ENCODE data around the gene CDH2. TPM values are rescaled to one million over a fixed set of nuclear protein-coding genes. Genes with fewer than 3 reads are reported as not detected.

The CDH2 gene
- total and polyA plus RNA-seq, 3 experiments from 2014 or later, result 0.23 TPM; not detected in 2

- no peaks in the 10 kb centered on the region for H3K36me3 ChIP-seq (ENCODE audit: insufficient read depth, low read length)
- H3K36me3 Mint-ChIP-seq, result no peaks in the 10 kb centered on the region
- H3K4me1 ChIP-seq (ENCODE audit: insufficient read depth, low read length), result no peaks in the 10 kb centered on the region
- H3K27ac Mint-ChIP-seq, result no peak overlapping the region
- H3K4me1 Mint-ChIP-seq, result no peaks in the 10 kb centered on the region
- no peak for DNase-seq
- ChIA-PET POLR2A (no interaction called here), CTCF (no interaction called here)
- no peaks in the 10 kb centered on the region for H3K27me3 ChIP-seq (ENCODE audit: insufficient read depth, low read length, poor library complexity, severe bottlenecking)
- H3K4me3 ChIP-seq (ENCODE audit: low read length), result no peak overlapping the region
- H3K9me3 ChIP-seq (ENCODE audit: low read length), result no peaks in the 10 kb centered on the region
- no peak overlapping the region for H3K4me3 Mint-ChIP-seq
- no peaks in the 10 kb centered on the region for H3K27me3 Mint-ChIP-seq
- H3K9me3 Mint-ChIP-seq, result peaks cover 2 to 20% (median 4%) of the 10 kb centered on the region in 5 donors
- H3K27ac ChIP-seq (ENCODE audit: low read depth, low read length), result no peak overlapping the region
Measured at GRCh38 chr18:28150925-28151324, 26.0 kb downstream of the CDH2 start.

- H3K9me3 Mint-ChIP-seq, result peaks cover 2 to 20% (median 4%) of the 10 kb centered on the region in 5 donors
- peak overlapping the region in 1 of 8 donors; percentile 47 for H3K27ac Mint-ChIP-seq
- H3K4me3 Mint-ChIP-seq, result no peak overlapping the region
- Histone ChIP-seq H3K36me3 (ENCODE audit: insufficient read depth, low read length) (no peaks in the 10 kb centered on the region), H3K4me3 (ENCODE audit: low read length) (no peak overlapping the region), H3K27ac (ENCODE audit: low read depth, low read length) (no peak overlapping the region), H3K9me3 (ENCODE audit: low read length) (no peaks in the 10 kb centered on the region), H3K27me3 (ENCODE audit: insufficient read depth, low read length, poor library complexity, severe bottlenecking) (no peaks in the 10 kb centered on the region), H3K4me1 (ENCODE audit: insufficient read depth, low read length) (no peaks in the 10 kb centered on the region)
- H3K4me1 Mint-ChIP-seq, result no peaks in the 10 kb centered on the region
- no peaks in the 10 kb centered on the region for H3K36me3 Mint-ChIP-seq
- no peak for DNase-seq
- POLR2A ChIA-PET, result no interaction called here
- no peaks in the 10 kb centered on the region for H3K27me3 Mint-ChIP-seq
- CTCF ChIA-PET, result no interaction called here
Measured at GRCh38 chr18:28149810-28150420, 27.0 kb downstream of the CDH2 start.

GRCh38 chr18:28147674-28148171 is 29.2 kb downstream of the CDH2 start:
- ChIA-PET CTCF (no interaction called here), POLR2A (no interaction called here)
- Mint-ChIP-seq H3K36me3 (no peaks in the 10 kb centered on the region), H3K9me3 (peaks cover 0 to 19% (median 2%) of the 10 kb centered on the region in 5 donors), H3K4me3 (no peak overlapping the region), H3K27me3 (no peaks in the 10 kb centered on the region), H3K27ac (no peak overlapping the region), H3K4me1 (no peaks in the 10 kb centered on the region)
- Histone ChIP-seq H3K36me3 (ENCODE audit: insufficient read depth, low read length) (no peaks in the 10 kb centered on the region), H3K27me3 (ENCODE audit: insufficient read depth, low read length, poor library complexity, severe bottlenecking) (no peaks in the 10 kb centered on the region), H3K9me3 (ENCODE audit: low read length) (no peaks in the 10 kb centered on the region), H3K27ac (ENCODE audit: low read depth, low read length) (no peak overlapping the region), H3K4me1 (ENCODE audit: insufficient read depth, low read length) (no peaks in the 10 kb centered on the region), H3K4me3 (ENCODE audit: low read length) (no peak overlapping the region)
- no peak for DNase-seq

- Mint-ChIP-seq H3K4me3 (no peak overlapping the region), H3K27me3 (no peaks in the 10 kb centered on the region), H3K9me3 (peaks cover 2 to 15% (median 9%) of the 10 kb centered on the region in 5 donors), H3K36me3 (no peaks in the 10 kb centered on the region), H3K27ac (no peak overlapping the region), H3K4me1 (no peaks in the 10 kb centered on the region)
- Histone ChIP-seq H3K4me1 (ENCODE audit: insufficient read depth, low read length) (no peaks in the 10 kb centered on the region), H3K4me3 (ENCODE audit: low read length) (no peak overlapping the region), H3K27me3 (ENCODE audit: insufficient read depth, low read length, poor library complexity, severe bottlenecking) (no peaks in the 10 kb centered on the region), H3K36me3 (ENCODE audit: insufficient read depth, low read length) (no peaks in the 10 kb centered on the region), H3K9me3 (ENCODE audit: low read length) (no peaks in the 10 kb centered on the region), H3K27ac (ENCODE audit: low read depth, low read length) (no peak overlapping the region)
- no peak for DNase-seq
- ChIA-PET POLR2A (no interaction called here), CTCF (no interaction called here)
Measured at GRCh38 chr18:28143725-28144124, 33.2 kb downstream of the CDH2 start.

- Mint-ChIP-seq H3K36me3 (no peaks in the 10 kb centered on the region), H3K9me3 (peaks cover 2 to 26% (median 14%) of the 10 kb centered on the region in 5 donors), H3K4me1 (no peaks in the 10 kb centered on the region), H3K27me3 (no peaks in the 10 kb centered on the region), H3K4me3 (no peak overlapping the region), H3K27ac (no peak overlapping the region)
- H3K4me3 ChIP-seq (ENCODE audit: low read length), result no peak overlapping the region
- POLR2A ChIA-PET, result no interaction called here
- no peak overlapping the region for H3K27ac ChIP-seq (ENCODE audit: low read depth, low read length)
- H3K4me1 ChIP-seq (ENCODE audit: insufficient read depth, low read length), result no peaks in the 10 kb centered on the region
- no peaks in the 10 kb centered on the region for H3K36me3 ChIP-seq (ENCODE audit: insufficient read depth, low read length)
- DNase-seq, result no peak
- CTCF ChIA-PET, result no interaction called here
- no peaks in the 10 kb centered on the region for H3K27me3 ChIP-seq (ENCODE audit: insufficient read depth, low read length, poor library complexity, severe bottlenecking)
- no peaks in the 10 kb centered on the region for H3K9me3 ChIP-seq (ENCODE audit: low read length)
Measured at GRCh38 chr18:28138816-28139215, 38.1 kb downstream of the CDH2 start.

GRCh38 chr18:28136071-28136470 is 40.9 kb downstream of the CDH2 start:
- POLR2A ChIA-PET, result no interaction called here
- Mint-ChIP-seq H3K27ac (no peak overlapping the region), H3K36me3 (no peaks in the 10 kb centered on the region), H3K9me3 (peaks cover 4 to 36% (median 13%) of the 10 kb centered on the region in 5 donors), H3K4me1 (no peaks in the 10 kb centered on the region), H3K27me3 (no peaks in the 10 kb centered on the region), H3K4me3 (no peak overlapping the region)
- DNase-seq, result no peak
- Histone ChIP-seq H3K4me3 (ENCODE audit: low read length) (no peak overlapping the region), H3K9me3 (ENCODE audit: low read length) (no peaks in the 10 kb centered on the region), H3K27ac (ENCODE audit: low read depth, low read length) (no peak overlapping the region), H3K4me1 (ENCODE audit: insufficient read depth, low read length) (no peaks in the 10 kb centered on the region), H3K27me3 (ENCODE audit: insufficient read depth, low read length, poor library complexity, severe bottlenecking) (no peaks in the 10 kb centered on the region), H3K36me3 (ENCODE audit: insufficient read depth, low read length) (no peaks in the 10 kb centered on the region)
- CTCF ChIA-PET, result no interaction called here

- Mint-ChIP-seq H3K36me3 (no peaks in the 10 kb centered on the region), H3K27me3 (no peaks in the 10 kb centered on the region), H3K4me3 (no peak overlapping the region), H3K9me3 (peaks cover 4 to 35% (median 13%) of the 10 kb centered on the region in 5 donors), H3K27ac (no peak overlapping the region), H3K4me1 (no peaks in the 10 kb centered on the region)
- Histone ChIP-seq H3K27ac (ENCODE audit: low read depth, low read length) (no peak overlapping the region), H3K4me3 (ENCODE audit: low read length) (no peak overlapping the region), H3K36me3 (ENCODE audit: insufficient read depth, low read length) (no peaks in the 10 kb centered on the region), H3K27me3 (ENCODE audit: insufficient read depth, low read length, poor library complexity, severe bottlenecking) (no peaks in the 10 kb centered on the region), H3K9me3 (ENCODE audit: low read length) (no peaks in the 10 kb centered on the region), H3K4me1 (ENCODE audit: insufficient read depth, low read length) (no peaks in the 10 kb centered on the region)
- DNase-seq, result no peak
- POLR2A ChIA-PET, result no interaction called here
- CTCF ChIA-PET, result no interaction called here
Measured at GRCh38 chr18:28134774-28135173, 42.2 kb downstream of the CDH2 start.

GRCh38 chr18:28132084-28132483 is 44.8 kb downstream of the CDH2 start:
- no peak overlapping the region for H3K27ac Mint-ChIP-seq
- Histone ChIP-seq H3K27me3 (ENCODE audit: insufficient read depth, low read length, poor library complexity, severe bottlenecking) (no peaks in the 10 kb centered on the region), H3K4me3 (ENCODE audit: low read length) (no peak overlapping the region), H3K9me3 (ENCODE audit: low read length) (no peaks in the 10 kb centered on the region), H3K27ac (ENCODE audit: low read depth, low read length) (no peak overlapping the region), H3K4me1 (ENCODE audit: insufficient read depth, low read length) (no peaks in the 10 kb centered on the region), H3K36me3 (ENCODE audit: insufficient read depth, low read length) (no peaks in the 10 kb centered on the region)
- ChIA-PET POLR2A (no interaction called here), CTCF (no interaction called here)
- H3K4me1 Mint-ChIP-seq, result no peaks in the 10 kb centered on the region
- H3K9me3 Mint-ChIP-seq, result peaks cover 4 to 26% (median 9%) of the 10 kb centered on the region in 5 donors
- no peaks in the 10 kb centered on the region for H3K36me3 Mint-ChIP-seq
- no peak for DNase-seq
- no peak overlapping the region for H3K4me3 Mint-ChIP-seq
- no peaks in the 10 kb centered on the region for H3K27me3 Mint-ChIP-seq

- H3K36me3 Mint-ChIP-seq, result no peaks in the 10 kb centered on the region
- peaks cover 4 to 22% (median 9%) of the 10 kb centered on the region in 5 donors for H3K9me3 Mint-ChIP-seq
- CTCF ChIA-PET, result no interaction called here
- no peak for DNase-seq
- Histone ChIP-seq H3K4me1 (ENCODE audit: insufficient read depth, low read length) (no peaks in the 10 kb centered on the region), H3K27me3 (ENCODE audit: insufficient read depth, low read length, poor library complexity, severe bottlenecking) (no peaks in the 10 kb centered on the region), H3K4me3 (ENCODE audit: low read length) (no peak overlapping the region), H3K9me3 (ENCODE audit: low read length) (no peaks in the 10 kb centered on the region), H3K36me3 (ENCODE audit: insufficient read depth, low read length) (no peaks in the 10 kb centered on the region), H3K27ac (ENCODE audit: low read depth, low read length) (no peak overlapping the region)
- H3K27me3 Mint-ChIP-seq, result no peaks in the 10 kb centered on the region
- no peak overlapping the region for H3K4me3 Mint-ChIP-seq
- no peaks in the 10 kb centered on the region for H3K4me1 Mint-ChIP-seq
- H3K27ac Mint-ChIP-seq, result no peak overlapping the region
- POLR2A ChIA-PET, result no interaction called here
Measured at GRCh38 chr18:28128659-28128980, 48.3 kb downstream of the CDH2 start.

All from CD8-positive, alpha-beta memory T cell (primary cell).